ENCODE data around the gene ZNF383.
"Not testable (repeated sequence)": the region's sequence is repeated elsewhere in the genome, so short reads cannot be mapped to it uniquely, and the experiment has no call there.

ZNF383 gene

GRCh38 chr19:37217775-37218591, at the start of gene ZNF383:
Gene ZNF383, plus strand, starts transcription at chr19:37218214. Its CDS starts 12,240 bp downstream, at chr19:37230454.
- Histone ChIP-seq H3K4me3 (ENCODE audit: low read depth, low read length) (peak within 1 kb of the TSS; percentile 97), H3K36me3 (replicated peaks) (peaks cover 9% of the 10 kb centered on the region), H3K27me3 (replicated peaks) (no peaks in the 10 kb centered on the region), H3K27ac (peak within 1 kb of the TSS; percentile 87)
- DNase-seq: peak; percentile 90
- in situ Hi-C loops (cut with HindIII; ENCODE audit: low pct_ligation_motif_present, low sequenced_read_pairs): no loop called here
- no peak for TF ChIP-seq CTCF (IDR thresholded peaks at IDR 0.05; ENCODE audit: low read depth, low read length, missing control alignments)

GRCh38 chr19:37172368-37173366, 45.3 kb upstream of the ZNF383 start, which contains the start of gene ZNF585A:
Gene ZNF585A, minus strand, starts transcription at chr19:37172695. Its CDS starts 2,785 bp downstream, at chr19:37169910.
- Histone ChIP-seq H3K4me3 (ENCODE audit: low read depth, low read length) (peak within 1 kb of the TSS; percentile 92), H3K27me3 (replicated peaks) (no peaks in the 10 kb centered on the region), H3K27ac (peak within 1 kb of the TSS; percentile 32), H3K36me3 (replicated peaks) (peaks cover 5% of the 10 kb centered on the region)
- in situ Hi-C loops (cut with HindIII; ENCODE audit: low pct_ligation_motif_present, low sequenced_read_pairs): no loop called here
- TF ChIP-seq CTCF (IDR thresholded peaks at IDR 0.05; ENCODE audit: low read depth, low read length, missing control alignments): peak; percentile 53
- DNase-seq: peak; percentile 97

- H3K4me3 ChIP-seq (ENCODE audit: low read depth, low read length); DNase-seq; H3K27ac ChIP-seq; in situ Hi-C loops (cut with HindIII; ENCODE audit: low pct_ligation_motif_present, low sequenced_read_pairs); H3K27me3 ChIP-seq (replicated peaks): not testable (repeated sequence)
- H3K36me3 ChIP-seq (replicated peaks): peaks cover 26% of the 10 kb centered on the region
These were observed 31.9 kb upstream of the ZNF383 start for GRCh38 chr19:37186071-37186470.

GRCh38 chr19:37195248-37195647, 22.8 kb upstream of the ZNF383 start:
- DNase-seq; H3K27me3 ChIP-seq (replicated peaks); in situ Hi-C loops (cut with HindIII; ENCODE audit: low pct_ligation_motif_present, low sequenced_read_pairs); H3K27ac ChIP-seq; H3K4me3 ChIP-seq (ENCODE audit: low read depth, low read length): not testable (repeated sequence)
- peaks cover 16% of the 10 kb centered on the region for H3K36me3 ChIP-seq (replicated peaks)

GRCh38 chr19:37197115-37197514, 20.9 kb upstream of the ZNF383 start:
- DNase-seq; H3K27ac ChIP-seq; H3K27me3 ChIP-seq (replicated peaks); in situ Hi-C loops (cut with HindIII; ENCODE audit: low pct_ligation_motif_present, low sequenced_read_pairs); H3K4me3 ChIP-seq (ENCODE audit: low read depth, low read length): not testable (repeated sequence)
- peaks cover 16% of the 10 kb centered on the region for H3K36me3 ChIP-seq (replicated peaks)

GRCh38 chr19:37197768-37198167, 20.2 kb upstream of the ZNF383 start:
- Histone ChIP-seq H3K4me3 (ENCODE audit: low read depth, low read length) (no peak overlapping the region), H3K27ac (no peak overlapping the region), H3K36me3 (replicated peaks) (peaks cover 16% of the 10 kb centered on the region), H3K27me3 (replicated peaks) (no peaks in the 10 kb centered on the region)
- in situ Hi-C loops (cut with HindIII; ENCODE audit: low pct_ligation_motif_present, low sequenced_read_pairs): no loop called here
- no peak for TF ChIP-seq CTCF (IDR thresholded peaks at IDR 0.05; ENCODE audit: low read depth, low read length, missing control alignments)
- no peak for DNase-seq

GRCh38 chr19:37217480-37217774, 587 bp upstream of the ZNF383 start:
- no peak for TF ChIP-seq CTCF (IDR thresholded peaks at IDR 0.05; ENCODE audit: low read depth, low read length, missing control alignments)
- Histone ChIP-seq H3K4me3 (ENCODE audit: low read depth, low read length) (peak overlapping the region; percentile 97), H3K36me3 (replicated peaks) (peaks cover 7% of the 10 kb centered on the region), H3K27ac (peak overlapping the region; percentile 87), H3K27me3 (replicated peaks) (no peaks in the 10 kb centered on the region)
- DNase-seq: no peak
- in situ Hi-C loops (cut with HindIII; ENCODE audit: low pct_ligation_motif_present, low sequenced_read_pairs): no loop called here

Data from brain microvascular endothelial cell (primary cell).